ENCODE data around the gene KYNU. TPM values are rescaled to one million over a fixed set of nuclear protein-coding genes. Genes with fewer than 3 reads are reported as not detected.
"Not testable (repeated sequence)": the region's sequence is repeated elsewhere in the genome, so short reads cannot be mapped to it uniquely, and the experiment has no call there.

The KYNU gene
- total RNA-seq, 2 donors from 2014 or later, result 0.52 to 0.94 TPM

DNA sequence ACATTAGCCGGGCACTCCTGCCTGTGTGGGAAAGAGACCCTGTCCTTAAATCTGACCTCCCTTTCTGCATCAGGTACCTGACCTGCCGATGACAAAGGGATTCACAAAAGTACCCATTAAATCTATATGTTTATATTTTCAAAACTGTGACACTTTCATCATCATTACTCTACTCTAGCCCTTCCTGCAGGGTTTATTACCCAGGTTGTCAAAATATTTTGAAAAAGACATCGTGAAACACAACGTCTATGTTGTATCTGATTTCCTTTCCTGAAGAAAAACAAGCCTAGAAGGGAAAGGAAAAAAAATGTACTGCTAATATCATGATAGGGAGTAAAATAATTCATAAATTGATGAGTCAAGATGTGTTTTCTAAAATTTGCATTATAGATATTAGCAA lies 15.2 kb upstream of the KYNU start:
- no peaks in the 10 kb centered on the region for H3K4me1 ChIP-seq
- H3K4me3 ChIP-seq, result no peak overlapping the region
- no peaks in the 10 kb centered on the region for H3K36me3 ChIP-seq
- TF ChIP-seq, protein P1, sequence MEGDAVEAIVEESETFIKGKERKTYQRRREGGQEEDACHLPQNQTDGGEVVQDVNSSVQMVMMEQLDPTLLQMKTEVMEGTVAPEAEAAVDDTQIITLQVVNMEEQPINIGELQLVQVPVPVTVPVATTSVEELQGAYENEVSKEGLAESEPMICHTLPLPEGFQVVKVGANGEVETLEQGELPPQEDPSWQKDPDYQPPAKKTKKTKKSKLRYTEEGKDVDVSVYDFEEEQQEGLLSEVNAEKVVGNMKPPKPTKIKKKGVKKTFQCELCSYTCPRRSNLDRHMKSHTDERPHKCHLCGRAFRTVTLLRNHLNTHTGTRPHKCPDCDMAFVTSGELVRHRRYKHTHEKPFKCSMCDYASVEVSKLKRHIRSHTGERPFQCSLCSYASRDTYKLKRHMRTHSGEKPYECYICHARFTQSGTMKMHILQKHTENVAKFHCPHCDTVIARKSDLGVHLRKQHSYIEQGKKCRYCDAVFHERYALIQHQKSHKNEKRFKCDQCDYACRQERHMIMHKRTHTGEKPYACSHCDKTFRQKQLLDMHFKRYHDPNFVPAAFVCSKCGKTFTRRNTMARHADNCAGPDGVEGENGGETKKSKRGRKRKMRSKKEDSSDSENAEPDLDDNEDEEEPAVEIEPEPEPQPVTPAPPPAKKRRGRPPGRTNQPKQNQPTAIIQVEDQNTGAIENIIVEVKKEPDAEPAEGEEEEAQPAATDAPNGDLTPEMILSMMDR (IDR thresholded peaks at IDR 0.05), result no peak
- H3K9me3 ChIP-seq, result no peaks in the 10 kb centered on the region
- no peak for DNase-seq (ENCODE audit: low spot score)
- no peak overlapping the region for H3K27ac ChIP-seq
- H3K27me3 ChIP-seq, result no peaks in the 10 kb centered on the region

DNA sequence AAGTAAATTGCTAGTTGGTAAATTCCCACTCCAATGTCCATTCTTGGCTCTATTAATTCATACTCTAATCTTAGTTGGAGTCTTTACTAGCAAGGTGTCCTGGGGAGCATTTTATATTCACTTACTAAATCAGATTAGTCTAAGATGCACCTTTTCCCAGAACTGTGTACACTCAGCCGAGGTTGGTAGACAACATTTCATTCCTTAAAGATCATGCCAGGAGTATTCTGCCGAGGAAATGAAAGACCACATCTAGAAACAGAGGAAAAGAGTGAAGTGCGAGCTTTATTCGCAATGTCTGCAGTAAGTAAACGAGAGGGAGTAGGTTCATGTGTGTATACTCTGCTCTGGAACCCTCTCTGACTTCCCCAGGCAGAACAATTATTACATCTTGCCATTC lies 14.6 kb upstream of the KYNU start:
- Histone ChIP-seq H3K27me3 (no peaks in the 10 kb centered on the region), H3K36me3 (no peaks in the 10 kb centered on the region), H3K4me3 (no peak overlapping the region), H3K4me1 (no peaks in the 10 kb centered on the region), H3K27ac (no peak overlapping the region), H3K9me3 (no peaks in the 10 kb centered on the region)
- no peak for DNase-seq (ENCODE audit: low spot score)
- TF ChIP-seq, protein P1 (IDR thresholded peaks at IDR 0.05), result no peak

DNA sequence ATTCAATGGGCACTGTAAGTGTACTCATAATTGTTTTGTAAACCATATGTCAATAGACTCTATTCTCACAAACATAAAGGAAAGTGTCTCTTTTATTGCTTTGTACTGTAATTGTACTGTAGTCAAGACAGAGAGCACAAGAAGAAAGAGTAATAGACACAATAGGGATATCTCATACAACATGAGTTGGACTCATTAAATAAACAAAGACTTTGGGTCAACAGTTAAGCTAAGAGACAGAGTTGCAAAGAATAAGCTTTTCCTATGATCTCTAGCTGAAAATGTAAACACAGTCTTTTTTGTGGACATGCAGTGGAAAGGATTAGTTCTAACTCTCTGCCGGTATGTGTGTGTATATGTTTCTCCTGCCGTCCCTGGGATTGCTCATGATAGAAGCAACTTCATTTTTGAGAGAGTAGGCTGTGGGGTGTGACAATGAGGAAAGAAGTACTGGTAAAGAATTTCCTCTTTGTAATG lies 13.9 kb upstream of the KYNU start:
- no peak for DNase-seq (ENCODE audit: low spot score)

DNA sequence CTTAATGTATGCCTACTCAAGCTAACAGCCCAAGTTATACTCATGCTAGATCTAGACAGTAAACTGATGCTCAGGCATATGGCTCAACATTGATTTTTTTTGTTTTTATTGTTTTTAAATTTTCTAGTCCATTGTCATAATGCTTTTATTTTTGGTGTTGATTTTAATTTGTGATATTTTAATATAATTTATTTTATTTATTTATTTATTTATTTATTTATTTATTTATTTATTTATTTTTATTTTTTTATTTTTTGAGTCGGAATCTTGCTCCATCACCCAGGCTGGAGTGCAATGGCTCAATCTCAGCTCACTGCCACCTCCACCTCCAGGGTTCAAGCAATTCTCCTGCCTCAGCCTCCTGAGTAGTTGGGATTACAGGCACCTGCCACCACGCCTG lies 12.9 kb upstream of the KYNU start:
- not testable (repeated sequence) for H3K27me3 ChIP-seq; DNase-seq (ENCODE audit: low spot score); H3K9me3 ChIP-seq; H3K27ac ChIP-seq; H3K36me3 ChIP-seq; H3K4me3 ChIP-seq; H3K4me1 ChIP-seq

More for the DNA sequence above, 13.9 kb upstream of the KYNU start:
- no peaks in the 10 kb centered on the region for H3K36me3 ChIP-seq
- no peaks in the 10 kb centered on the region for H3K27me3 ChIP-seq
- no peaks in the 10 kb centered on the region for H3K4me1 ChIP-seq
- no peaks in the 10 kb centered on the region for H3K9me3 ChIP-seq
- TF ChIP-seq, protein P1 (IDR thresholded peaks at IDR 0.05), result no peak
- H3K27ac ChIP-seq, result no peak overlapping the region
- no peak overlapping the region for H3K4me3 ChIP-seq

DNA sequence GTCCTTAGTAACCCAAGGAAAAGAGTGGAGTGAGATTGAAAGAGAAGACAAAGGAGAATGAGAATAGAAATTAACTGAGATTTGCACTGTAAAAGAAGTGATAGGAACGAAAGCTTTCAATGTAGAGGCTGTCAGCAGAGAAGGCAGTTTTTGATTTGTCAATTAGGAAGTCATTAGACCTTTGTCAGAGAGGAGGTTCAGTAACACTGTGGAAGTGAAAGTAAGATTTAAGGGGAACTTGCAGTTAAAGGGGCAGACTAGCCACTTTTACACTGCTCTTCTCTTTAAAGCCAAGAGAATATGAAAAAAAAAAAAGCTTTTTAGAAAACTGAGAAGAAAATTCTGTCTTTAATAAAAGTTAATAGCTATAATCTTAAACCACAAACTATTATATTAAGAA lies 11.5 kb upstream of the KYNU start:
- no peaks in the 10 kb centered on the region for H3K9me3 ChIP-seq
- H3K4me3 ChIP-seq, result no peak overlapping the region
- no peak overlapping the region for H3K27ac ChIP-seq
- no peaks in the 10 kb centered on the region for H3K27me3 ChIP-seq
- H3K4me1 ChIP-seq, result no peaks in the 10 kb centered on the region
- DNase-seq (ENCODE audit: low spot score), result no peak
- TF ChIP-seq, protein P1 (IDR thresholded peaks at IDR 0.05), result no peak
- H3K36me3 ChIP-seq, result no peaks in the 10 kb centered on the region

DNA sequence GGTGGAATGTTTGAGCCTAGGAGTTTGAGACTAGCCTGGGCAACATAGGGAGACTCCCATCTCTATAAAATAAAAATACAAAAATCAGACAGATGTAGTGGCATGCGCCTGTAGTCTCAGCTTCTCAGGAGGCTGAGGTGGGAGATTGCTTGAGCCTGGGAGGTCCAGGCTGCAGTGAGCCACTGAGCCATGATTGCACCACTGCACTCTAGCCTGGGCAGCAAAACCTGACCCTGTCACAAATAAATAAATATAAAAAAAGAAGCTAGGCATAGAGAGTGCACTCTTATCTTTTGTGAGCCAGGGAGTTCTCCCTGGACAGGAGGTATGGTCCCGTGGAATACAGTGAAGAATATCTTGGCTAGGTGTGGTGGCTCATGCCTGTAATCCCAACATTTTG lies 11.0 kb upstream of the KYNU start:
- H3K9me3 ChIP-seq, result no peaks in the 10 kb centered on the region
- DNase-seq (ENCODE audit: low spot score), result no peak
- no peak overlapping the region for H3K27ac ChIP-seq
- no peaks in the 10 kb centered on the region for H3K36me3 ChIP-seq
- TF ChIP-seq, protein P1 (IDR thresholded peaks at IDR 0.05), result no peak
- no peak overlapping the region for H3K4me3 ChIP-seq
- no peaks in the 10 kb centered on the region for H3K27me3 ChIP-seq
- no peaks in the 10 kb centered on the region for H3K4me1 ChIP-seq

Data from right atrium auricular region (tissue), 2 donors.